Activated CD8-positive, alpha-beta memory T cell treated with anti-CD3 and anti-CD28 coated beads, Interleukin-2, amount 10 ng/mL, durations not matched to agents 7 days and 5 days (primary cell): Measurements from ENCODE around the gene TKT. TPM values are rescaled to one million over a fixed set of nuclear protein-coding genes. Genes with fewer than 3 reads are reported as not detected.
"Not testable (repeated sequence)": the region's sequence is repeated elsewhere in the genome, so short reads cannot be mapped to it uniquely, and the experiment has no call there.

Experiments
- ATAC-seq: fragments of 150-1000 bp; cut with Tn5 transposase; one replicate; pipeline ENCODE4 v1.10.0; 2021; ENCODE audit warnings: moderate library complexity
- CTCF ChIA-PET: fragments of 350-600 bp; sonication (Branson Sonifier 250); formaldehyde crosslinking; loops from one replicate; lab custom pipeline; 2021; ENCODE audit warnings: antibody characterized with exemption; lab: Charles Lee
- DNase-seq: peaks from one replicate; pipeline ENCODE4 v3.0.0-alpha.2; 2020
- H3K27ac Mint-ChIP-seq: one replicate; pipeline ENCODE4 v1.8.0; 2021; ENCODE audit warnings: mild to moderate bottlenecking, mixed read lengths
- H3K27me3 Mint-ChIP-seq: one replicate; pipeline ENCODE4 v1.8.0; 2021; ENCODE audit warnings: mixed read lengths
- H3K36me3 Mint-ChIP-seq: one replicate; pipeline ENCODE4 v1.8.0; 2021; ENCODE audit warnings: mild to moderate bottlenecking, mixed read lengths
- H3K4me1 Mint-ChIP-seq: one replicate; pipeline ENCODE4 v1.8.0; 2021; ENCODE audit warnings: mixed read lengths
- H3K4me3 Mint-ChIP-seq: one replicate; pipeline ENCODE4 v1.8.0; 2021; ENCODE audit warnings: mild to moderate bottlenecking, moderate library complexity, mixed read lengths
- H3K9me3 Mint-ChIP-seq: one replicate; pipeline ENCODE4 v1.8.0; 2022; ENCODE audit warnings: low read depth, mixed read lengths
- total RNA-seq, 2 experiments: library from RNA; stranded (reverse); gene quantifications; one replicate each; pipeline ENCODE4 v1.2.3, GENCODE V29; 2021

The TKT gene
- total RNA-seq, 2 experiments from 2014 or later = 226 to 231 TPM

DNA sequence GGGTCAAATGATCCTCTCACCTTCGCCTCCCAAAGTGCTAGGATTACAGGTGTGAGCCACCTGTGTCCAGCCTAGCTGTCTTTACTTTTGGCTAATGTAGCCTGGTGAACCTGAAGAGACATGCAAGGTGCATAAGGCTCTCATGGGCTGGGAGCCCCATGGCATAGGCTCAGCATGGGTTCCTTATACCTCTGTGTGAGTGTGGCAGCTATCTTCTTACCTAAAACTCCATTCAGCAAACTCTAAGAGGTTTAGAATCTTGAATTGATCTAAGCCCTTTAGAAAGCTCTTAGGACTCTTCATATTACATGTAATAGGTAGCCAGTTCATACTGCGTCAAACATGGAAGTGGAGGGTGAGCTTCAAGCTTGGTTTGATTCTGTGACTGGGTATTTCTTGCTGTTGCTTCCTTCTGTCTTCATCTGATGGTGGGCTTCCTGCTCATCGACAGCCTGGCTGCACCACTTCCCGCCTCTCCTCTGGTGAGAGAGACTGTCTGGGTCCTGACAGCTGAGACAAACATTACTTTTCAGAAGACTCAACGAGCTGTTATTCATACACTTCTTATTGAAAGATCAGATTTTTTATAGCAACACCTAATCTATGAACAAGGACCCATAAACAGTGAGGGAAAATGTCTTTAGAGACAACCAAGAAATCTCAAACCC is 19.2 kb upstream of the TKT start:
- DNase-seq (peak; percentile 59), ATAC-seq (peak; percentile 83)
- Mint-ChIP-seq H3K27me3 (no peaks in the 10 kb centered on the region), H3K4me3 (no peak overlapping the region), H3K27ac (peak overlapping the region; percentile 70), H3K9me3 (no peaks in the 10 kb centered on the region), H3K4me1 (peaks cover 15% of the 10 kb centered on the region), H3K36me3 (no peaks in the 10 kb centered on the region)
- CTCF ChIA-PET = interaction anchor here (0.9 to 2.1 kb wide), 6 partner anchors 9 to 55 kb away, joined by 3 to 7 read pairs (median 3); no protein-coding TSS in a partner anchor

DNA sequence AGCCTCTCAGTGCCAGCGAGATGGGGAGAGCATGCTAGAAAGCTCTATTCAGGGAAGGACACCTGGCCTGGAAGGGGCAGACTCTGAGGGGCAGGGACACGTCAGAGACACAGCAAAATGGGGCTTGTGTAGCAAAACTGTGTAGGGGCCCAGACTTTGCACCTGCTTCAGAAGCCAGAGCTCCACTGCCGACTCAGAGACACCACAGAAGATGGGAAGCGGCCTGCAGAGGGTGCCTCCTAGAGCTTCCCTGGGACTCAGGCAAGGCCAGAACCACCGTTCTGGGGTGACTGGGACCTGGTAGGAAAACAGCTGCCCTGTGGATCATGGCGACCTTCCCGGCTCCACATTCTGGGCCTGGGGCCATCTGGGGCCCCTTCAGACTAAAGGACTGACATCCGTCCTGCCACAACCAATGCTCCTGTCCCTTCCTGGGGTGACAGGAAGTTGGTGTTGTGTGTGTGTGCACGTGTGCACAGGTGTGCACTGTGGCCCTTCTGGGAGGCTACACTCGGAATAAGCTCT is 17.4 kb upstream of the TKT start:
- no peak overlapping the region for H3K27ac Mint-ChIP-seq
- CTCF ChIA-PET = no interaction called here
- DNase-seq (no peak), ATAC-seq (no peak)
- no peak overlapping the region for H3K4me3 Mint-ChIP-seq
- H3K36me3 Mint-ChIP-seq = no peaks in the 10 kb centered on the region
- no peaks in the 10 kb centered on the region for H3K27me3 Mint-ChIP-seq
- no peaks in the 10 kb centered on the region for H3K9me3 Mint-ChIP-seq
- peaks cover 19% of the 10 kb centered on the region for H3K4me1 Mint-ChIP-seq

DNA sequence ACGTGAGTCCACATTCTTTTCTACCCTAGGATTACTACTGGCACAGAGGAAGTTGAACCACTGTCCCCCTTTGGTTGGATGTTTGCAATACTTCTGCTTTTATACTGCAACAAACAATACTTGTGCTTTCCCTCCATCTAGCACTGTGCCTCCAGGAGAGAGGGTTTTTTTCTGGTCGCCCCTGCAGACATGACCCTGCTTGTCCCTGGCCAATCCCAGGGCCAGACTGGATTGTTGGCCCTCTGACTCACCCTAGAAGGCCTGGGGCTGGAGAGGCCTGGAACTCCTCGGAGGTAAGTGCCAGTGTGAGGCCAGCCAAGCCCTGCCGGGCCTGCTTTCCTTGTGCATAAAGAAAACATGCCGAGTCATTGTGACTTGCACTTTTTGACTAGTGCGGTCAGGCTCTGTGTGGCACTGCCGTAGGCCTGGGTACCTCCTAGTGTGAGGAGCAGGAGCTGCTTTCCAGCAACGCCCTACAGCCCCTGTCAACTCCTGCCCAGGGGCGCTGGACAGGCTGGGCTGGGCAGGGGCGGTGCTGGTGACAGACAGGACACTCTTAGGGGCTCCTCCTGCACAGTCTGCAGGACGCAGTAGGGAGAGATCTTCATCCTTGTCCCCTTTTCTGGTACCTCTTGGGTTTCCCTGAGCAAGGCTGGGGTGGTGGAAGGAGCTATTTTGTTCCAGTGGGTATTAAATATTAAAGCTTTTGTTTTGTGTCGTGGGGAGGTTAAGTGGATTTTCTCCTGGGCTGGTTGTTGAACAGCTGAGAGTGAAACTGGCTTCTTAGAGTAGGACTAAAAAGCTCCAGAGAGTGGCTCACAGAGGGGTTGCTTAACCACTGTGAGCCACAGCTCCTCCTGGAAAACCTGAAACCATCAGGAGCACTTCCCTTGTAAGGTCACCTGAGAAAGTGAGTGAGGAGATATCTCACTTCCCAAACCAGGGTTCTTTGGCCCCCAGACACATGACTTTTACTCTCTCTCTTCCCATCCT is 14.4 kb upstream of the TKT start:
- Mint-ChIP-seq H3K4me1 (peaks cover 15% of the 10 kb centered on the region), H3K36me3 (no peaks in the 10 kb centered on the region), H3K9me3 (no peaks in the 10 kb centered on the region), H3K27me3 (no peaks in the 10 kb centered on the region), H3K27ac (peak overlapping the region; percentile 63), H3K4me3 (no peak overlapping the region)
- peak; percentile 59 for ATAC-seq
- no peak for DNase-seq
- CTCF ChIA-PET = interaction anchor here (0.9 kb wide), 1 partner anchor 29 kb away, joined by 3 read pairs; no protein-coding TSS in a partner anchor

DNA sequence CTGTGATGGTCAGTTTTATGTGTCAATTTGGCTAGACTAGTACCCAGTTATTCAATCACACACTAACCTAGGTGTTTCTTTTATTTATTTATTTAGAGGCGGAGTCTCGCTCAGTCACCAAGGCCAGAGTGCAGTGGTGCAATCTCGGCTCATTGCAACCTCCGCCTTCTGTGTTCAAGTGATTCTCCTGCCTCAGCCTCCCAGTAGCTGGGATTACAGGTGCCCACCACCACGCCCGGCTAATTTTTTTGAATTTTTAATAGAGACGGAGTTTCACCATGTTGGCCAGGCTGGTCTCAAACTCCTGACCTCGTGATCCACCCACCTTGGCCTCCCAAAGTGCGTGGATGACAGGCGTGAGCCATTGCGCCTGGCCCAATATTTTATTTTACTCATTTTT is 13.4 kb upstream of the TKT start:
- H3K27me3 Mint-ChIP-seq, H3K4me1 Mint-ChIP-seq, H3K27ac Mint-ChIP-seq, DNase-seq, H3K4me3 Mint-ChIP-seq, ATAC-seq, CTCF ChIA-PET, H3K9me3 Mint-ChIP-seq, H3K36me3 Mint-ChIP-seq: not testable (repeated sequence)

DNA sequence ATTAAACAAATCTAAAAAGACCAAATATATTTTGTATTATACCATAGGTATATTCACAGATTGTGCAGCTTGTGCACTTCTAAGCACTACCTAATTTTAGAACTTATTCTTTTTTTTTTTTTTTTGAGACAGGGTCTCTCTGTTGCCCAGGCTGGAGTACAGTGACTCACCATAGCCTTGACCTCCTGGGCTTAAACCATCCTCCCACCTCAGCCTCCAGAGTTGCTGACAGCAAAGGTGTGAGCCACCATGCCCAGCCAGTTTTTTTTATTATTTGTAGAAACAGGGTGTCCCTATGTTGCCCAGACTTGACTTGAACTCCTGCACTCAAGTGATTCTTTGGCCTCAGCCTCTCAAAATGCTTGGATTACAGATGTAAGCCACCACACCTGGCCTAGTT is 11.9 kb upstream of the TKT start:
- ATAC-seq (no peak), DNase-seq (no peak)
- no peak overlapping the region for H3K4me3 Mint-ChIP-seq
- H3K4me1 Mint-ChIP-seq = peaks cover 9% of the 10 kb centered on the region
- peaks cover 4% of the 10 kb centered on the region for H3K27me3 Mint-ChIP-seq
- no peak overlapping the region for H3K27ac Mint-ChIP-seq
- CTCF ChIA-PET = no interaction called here
- H3K36me3 Mint-ChIP-seq = no peaks in the 10 kb centered on the region
- H3K9me3 Mint-ChIP-seq = no peaks in the 10 kb centered on the region

DNA sequence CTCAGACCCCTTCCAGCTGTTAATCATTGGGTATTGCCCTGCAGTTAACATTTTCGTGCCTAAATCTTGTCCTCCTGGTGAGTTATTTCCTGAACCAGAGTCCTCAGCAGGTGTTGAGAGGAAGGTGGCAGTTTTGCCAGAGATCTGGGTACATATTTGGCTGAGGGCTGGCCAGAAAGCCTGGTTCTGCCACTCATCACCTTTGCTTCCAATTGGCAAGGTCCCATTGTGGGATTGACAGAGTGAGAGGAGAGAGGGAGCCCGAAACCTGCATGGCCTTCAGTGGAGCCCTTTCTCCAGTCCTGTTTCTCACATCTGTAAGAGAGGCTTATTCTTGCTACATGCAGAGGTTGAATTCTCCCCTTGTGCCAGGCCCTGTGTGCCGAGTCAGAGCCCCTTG is 8.9 kb upstream of the TKT start:
- DNase-seq (no peak), ATAC-seq (no peak)
- Mint-ChIP-seq H3K27me3 (peaks cover 4% of the 10 kb centered on the region), H3K9me3 (no peaks in the 10 kb centered on the region), H3K27ac (no peak overlapping the region), H3K36me3 (no peaks in the 10 kb centered on the region), H3K4me3 (no peak overlapping the region), H3K4me1 (peaks cover 1% of the 10 kb centered on the region)
- CTCF ChIA-PET = interaction anchor here (0.7 kb wide), 1 partner anchor 154 kb away, joined by 3 read pairs; no protein-coding TSS in a partner anchor

DNA sequence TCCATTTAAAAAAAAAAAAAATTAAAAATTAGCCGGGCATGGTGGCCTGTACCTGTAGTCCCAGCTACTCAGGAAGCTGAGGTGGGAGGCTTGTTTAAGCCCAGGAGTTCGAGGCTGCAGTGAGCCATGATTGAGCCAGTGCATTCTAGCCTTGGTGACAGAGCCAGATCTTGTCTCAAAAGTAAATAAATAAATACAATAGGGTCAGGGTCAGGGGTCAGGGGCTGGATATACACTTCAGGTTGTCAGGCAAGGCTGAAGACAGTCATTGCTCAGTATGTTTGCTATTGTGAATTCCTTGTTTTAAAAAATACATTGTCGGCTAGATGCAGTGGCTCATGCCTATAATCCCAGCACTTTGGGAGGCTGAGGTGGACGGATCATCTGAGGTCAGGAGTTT is 8.1 kb upstream of the TKT start:
- H3K27ac Mint-ChIP-seq = no peak overlapping the region
- ATAC-seq = no peak
- no peak for DNase-seq
- CTCF ChIA-PET = no interaction called here
- H3K36me3 Mint-ChIP-seq = no peaks in the 10 kb centered on the region
- H3K27me3 Mint-ChIP-seq = peaks cover 6% of the 10 kb centered on the region
- no peaks in the 10 kb centered on the region for H3K4me1 Mint-ChIP-seq
- no peaks in the 10 kb centered on the region for H3K9me3 Mint-ChIP-seq
- no peak overlapping the region for H3K4me3 Mint-ChIP-seq

DNA sequence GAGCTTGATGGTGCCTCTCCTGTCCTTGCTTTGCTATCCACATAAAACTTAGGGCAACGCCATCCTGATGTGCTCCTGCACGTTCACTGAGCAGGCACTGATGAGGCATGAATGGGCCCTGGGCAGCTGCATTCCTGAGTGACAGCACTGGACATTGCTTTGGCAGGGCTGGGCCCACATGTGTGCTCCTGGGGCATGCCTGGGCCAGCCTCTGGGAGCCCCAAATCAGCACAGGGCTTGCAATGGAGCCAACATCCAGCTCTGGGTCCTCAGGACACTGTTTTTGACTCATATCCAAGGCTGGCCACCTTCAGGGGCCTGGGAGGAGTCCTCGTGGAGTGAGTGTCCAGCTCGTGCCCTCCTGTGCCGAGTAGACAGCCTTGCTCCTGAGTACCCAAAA is 5.9 kb upstream of the TKT start:
- Mint-ChIP-seq H3K36me3 (no peaks in the 10 kb centered on the region), H3K27me3 (peaks cover 12% of the 10 kb centered on the region), H3K4me1 (no peaks in the 10 kb centered on the region), H3K27ac (no peak overlapping the region), H3K4me3 (no peak overlapping the region), H3K9me3 (no peaks in the 10 kb centered on the region)
- CTCF ChIA-PET = interaction anchor here (0.6 kb wide), 1 partner anchor 9 kb away, joined by 3 read pairs; no protein-coding TSS in a partner anchor
- DNase-seq (no peak), ATAC-seq (no peak)

DNA sequence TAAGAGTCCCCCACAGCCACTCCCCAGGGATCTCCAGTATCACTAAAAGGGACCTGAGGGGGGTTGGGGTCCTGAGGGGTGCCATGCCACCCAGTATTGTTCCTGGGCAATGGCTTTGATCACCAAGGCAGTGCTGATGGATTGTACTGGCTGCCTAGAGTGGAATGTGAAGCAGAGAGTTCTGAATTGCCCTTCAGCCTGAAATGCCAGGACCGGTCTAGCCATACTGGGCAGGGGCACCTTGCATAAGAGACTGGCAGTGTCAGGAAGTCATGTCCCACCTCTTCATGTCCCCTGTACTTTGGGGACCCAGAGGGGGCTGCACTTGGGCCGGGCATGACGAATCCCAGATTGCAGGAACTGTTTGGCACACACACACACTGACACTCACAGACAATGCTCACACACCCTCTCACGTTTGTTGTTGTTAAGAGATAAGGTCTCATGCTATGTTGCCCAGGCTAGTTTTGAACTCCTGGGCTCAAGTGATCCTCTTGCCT is 4.5 kb upstream of the TKT start:
- no peaks in the 10 kb centered on the region for H3K36me3 Mint-ChIP-seq
- peaks cover 12% of the 10 kb centered on the region for H3K27me3 Mint-ChIP-seq
- H3K9me3 Mint-ChIP-seq = no peaks in the 10 kb centered on the region
- H3K4me3 Mint-ChIP-seq = no peak overlapping the region
- no peak for ATAC-seq
- DNase-seq = no peak
- CTCF ChIA-PET = no interaction called here
- H3K27ac Mint-ChIP-seq = no peak overlapping the region
- peaks cover 4% of the 10 kb centered on the region for H3K4me1 Mint-ChIP-seq

DNA sequence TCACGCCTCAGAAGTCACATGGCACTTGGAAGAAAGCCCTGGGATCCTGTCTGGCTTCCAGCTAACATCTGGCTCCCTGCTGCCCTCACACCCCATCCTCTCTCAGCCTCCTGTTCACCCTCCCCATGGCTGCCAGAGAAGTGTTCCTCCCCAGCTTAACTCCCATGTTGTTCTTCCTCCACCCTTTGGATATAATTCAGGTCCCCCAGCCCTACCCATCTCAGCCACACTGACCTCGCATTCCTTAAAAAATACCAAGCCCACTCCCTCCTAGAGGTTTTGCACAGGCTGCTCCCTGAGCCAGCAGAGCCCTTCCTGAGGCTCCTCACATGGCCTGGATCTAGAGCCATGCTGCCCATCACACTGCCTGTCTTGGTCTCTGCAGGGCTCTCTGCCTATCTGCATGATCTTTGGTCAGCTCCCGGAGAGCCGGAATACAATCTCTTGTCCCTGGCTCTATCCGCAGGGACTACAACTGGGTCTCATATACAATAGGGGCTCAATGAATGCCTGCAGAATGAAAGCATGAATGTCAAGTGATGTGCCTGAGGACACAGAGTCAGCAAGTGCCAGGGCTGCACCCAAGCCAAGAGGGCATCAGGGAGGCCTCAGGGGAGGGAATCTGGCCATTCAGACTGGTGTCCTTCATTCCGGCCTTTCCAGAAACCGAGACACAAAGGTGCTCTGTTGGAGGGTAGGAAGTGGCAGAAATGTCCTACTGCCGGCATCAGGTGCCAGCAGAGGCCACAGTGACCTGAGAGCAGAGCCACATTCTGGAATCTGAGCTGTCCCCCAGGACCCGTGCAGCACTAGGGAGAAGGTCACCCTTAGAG is 3.8 kb upstream of the TKT start:
- peaks cover 10% of the 10 kb centered on the region for H3K27me3 Mint-ChIP-seq
- ATAC-seq = no peak
- no peaks in the 10 kb centered on the region for H3K9me3 Mint-ChIP-seq
- H3K36me3 Mint-ChIP-seq = peaks cover 1% of the 10 kb centered on the region
- H3K4me3 Mint-ChIP-seq = no peak overlapping the region
- DNase-seq = no peak
- CTCF ChIA-PET = no interaction called here
- peaks cover 7% of the 10 kb centered on the region for H3K4me1 Mint-ChIP-seq
- H3K27ac Mint-ChIP-seq = no peak overlapping the region

DNA sequence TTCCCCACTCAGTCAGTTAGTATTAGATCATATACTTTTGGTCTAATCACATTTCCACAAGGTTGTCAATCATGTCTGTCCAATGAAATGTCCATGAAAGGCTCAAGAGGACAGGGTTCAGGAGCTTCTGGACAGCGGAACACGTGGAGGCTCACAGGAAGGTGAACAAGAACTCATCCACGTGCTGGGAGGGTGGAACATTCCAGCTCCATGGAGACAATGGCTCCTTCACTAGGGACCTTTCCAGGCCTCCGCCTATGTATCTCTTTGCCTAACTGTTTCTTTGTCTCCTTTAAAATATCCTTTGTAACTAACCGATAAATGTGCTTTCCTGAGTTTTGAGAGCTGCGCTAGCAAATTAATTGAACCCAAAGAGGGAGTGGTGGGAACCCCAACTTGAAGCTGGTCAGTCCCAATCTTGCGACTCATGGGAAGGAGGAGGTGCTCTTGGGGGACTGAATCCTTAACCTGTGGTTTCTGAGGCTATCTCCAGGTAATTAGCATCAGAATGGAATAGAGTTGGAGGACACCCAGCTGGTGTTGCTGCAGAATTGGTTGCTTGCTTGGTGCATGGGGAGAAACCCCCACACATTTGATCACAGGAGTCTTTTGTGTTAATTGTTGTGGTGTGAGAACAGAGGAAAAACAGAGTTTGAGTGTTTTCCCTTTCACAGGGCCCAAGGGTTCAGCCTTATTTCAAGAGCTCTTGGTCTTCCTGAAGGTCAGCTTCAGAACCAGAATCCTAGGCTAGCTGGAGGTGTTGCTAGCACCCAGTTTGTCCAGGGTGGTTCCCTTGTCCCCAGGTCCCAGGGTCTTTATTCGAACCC is 3.0 kb upstream of the TKT start:
- no peak for ATAC-seq
- no peak overlapping the region for H3K4me3 Mint-ChIP-seq
- H3K36me3 Mint-ChIP-seq = peaks cover 3% of the 10 kb centered on the region
- peaks cover 14% of the 10 kb centered on the region for H3K4me1 Mint-ChIP-seq
- peaks cover 8% of the 10 kb centered on the region for H3K27me3 Mint-ChIP-seq
- no peak overlapping the region for H3K27ac Mint-ChIP-seq
- H3K9me3 Mint-ChIP-seq = no peaks in the 10 kb centered on the region
- DNase-seq = no peak
- CTCF ChIA-PET = interaction anchor here (2.5 kb wide), 1 partner anchor 16 kb away, joined by 6 read pairs; no protein-coding TSS in a partner anchor

DNA sequence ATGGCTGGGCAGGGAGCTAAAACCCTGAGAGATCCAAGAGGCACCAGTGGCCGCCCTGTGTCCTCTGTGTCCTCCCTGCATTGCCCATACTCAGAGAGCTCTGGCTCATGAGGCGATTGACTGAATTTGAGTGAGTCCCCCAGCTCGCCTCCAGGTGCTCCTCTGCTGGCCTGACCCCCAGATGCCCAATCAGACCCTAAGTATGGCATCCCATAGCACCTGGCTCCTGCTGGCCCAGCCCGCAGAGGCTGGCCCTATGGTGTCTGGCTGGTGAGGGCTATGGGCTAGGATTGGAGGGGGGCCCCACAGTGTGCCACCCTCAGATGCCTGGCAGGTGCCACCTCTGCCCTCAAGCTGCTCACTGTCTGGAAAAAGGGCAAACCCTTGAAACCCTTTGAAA is 1.6 kb upstream of the TKT start:
- no peak overlapping the region for H3K27ac Mint-ChIP-seq
- DNase-seq (no peak), ATAC-seq (no peak)
- H3K27me3 Mint-ChIP-seq = peaks cover 8% of the 10 kb centered on the region
- peaks cover 8% of the 10 kb centered on the region for H3K36me3 Mint-ChIP-seq
- no peak overlapping the region for H3K4me3 Mint-ChIP-seq
- H3K4me1 Mint-ChIP-seq = peaks cover 23% of the 10 kb centered on the region
- no peaks in the 10 kb centered on the region for H3K9me3 Mint-ChIP-seq
- CTCF ChIA-PET = interaction anchor here (2.5 kb wide), 1 partner anchor 18 kb away, joined by 6 read pairs; no protein-coding TSS in a partner anchor
